Measurements from ENCODE around the gene NAT10.

Gene NAT10

GRCh38 chr11:34111722-34112270 is 6.4 kb downstream of the NAT10 start:
- DNase-seq = no peak

GRCh38 chr11:34114014-34114413 is 8.6 kb downstream of the NAT10 start:
- no peak for DNase-seq

GRCh38 chr11:34114471-34114870 is 9.0 kb downstream of the NAT10 start:
- DNase-seq = no peak

GRCh38 chr11:34120651-34121050 is 15.2 kb downstream of the NAT10 start:
- no peak for DNase-seq

- no peak for DNase-seq
Observed at GRCh38 chr11:34124885-34125668, 19.6 kb downstream of the NAT10 start.

- DNase-seq = no peak
Observed at GRCh38 chr11:34126959-34127848, 21.8 kb downstream of the NAT10 start.

GRCh38 chr11:34128824-34129223 is 23.4 kb downstream of the NAT10 start:
- DNase-seq = no peak

- DNase-seq = no peak
Observed at GRCh38 chr11:34132261-34132965, 27.0 kb downstream of the NAT10 start.

- DNase-seq = no peak
Observed at GRCh38 chr11:34134765-34135164, 29.3 kb downstream of the NAT10 start.

- DNase-seq = no peak
Observed at GRCh38 chr11:34135439-34135838, 30.0 kb downstream of the NAT10 start.

GRCh38 chr11:34136420-34136819 is 31.0 kb downstream of the NAT10 start:
- no peak for DNase-seq

- no peak for DNase-seq
Observed at GRCh38 chr11:34139346-34139745, 33.9 kb downstream of the NAT10 start.

GRCh38 chr11:34140149-34140548 is 34.7 kb downstream of the NAT10 start:
- DNase-seq = no peak

- no peak for DNase-seq
Observed at GRCh38 chr11:34143048-34143447, 37.6 kb downstream of the NAT10 start.

GRCh38 chr11:34145073-34145472 is 39.6 kb downstream of the NAT10 start:
- DNase-seq = no peak

- DNase-seq = no peak
Observed at GRCh38 chr11:34145847-34146381, 40.5 kb downstream of the NAT10 start.

GRCh38 chr11:34146411-34146810 is 41.0 kb downstream of the NAT10 start:
- no peak for DNase-seq

- DNase-seq = no peak
Observed at GRCh38 chr11:34146866-34147265, 41.4 kb downstream of the NAT10 start.

- no peak for DNase-seq
Observed at GRCh38 chr11:34147581-34147980, 42.2 kb downstream of the NAT10 start.

GRCh38 chr11:34148504-34149165 is 43.2 kb downstream of the NAT10 start:
- no peak for DNase-seq

GRCh38 chr11:34149274-34149673 is 43.8 kb downstream of the NAT10 start:
- no peak for DNase-seq

- DNase-seq = no peak
Observed at GRCh38 chr11:34149786-34150185, 44.4 kb downstream of the NAT10 start.

Data from DMS153 (cell line).